ENCODE results near the gene CACNB1. TPM values are rescaled to one million over a fixed set of nuclear protein-coding genes. Genes with fewer than 3 reads are reported as not detected.

Gene CACNB1
- total RNA-seq, 2 donors from 2014 or later: 2.3 TPM

GRCh38 chr17:39231591-39232551, 34.4 kb upstream of the CACNB1 start:
- intact Hi-C loops (cut with DNase I): loop anchor here (10.0 kb wide), 3 partner anchors 67 to 247 kb away; partner anchors contain the start of gene ARL5C
- Histone ChIP-seq H3K27me3 (peaks cover 0 to 12% of the 10 kb centered on the region in 2 donors), H3K9me3 (no peaks in the 10 kb centered on the region), H3K4me3 (no peak overlapping the region), H3K4me1 (peaks cover 9% of the 10 kb centered on the region), H3K36me3 (replicated peaks in 1 of 2; ENCODE audit: insufficient read depth in 1 of 2, low read depth in 2 of 2) (no peaks in the 10 kb centered on the region), H3K27ac (no peak overlapping the region)
- TF ChIP-seq CTCF (IDR thresholded peaks at IDR 0.05): peak; percentile 43 to 57 (median 54)
- no peak for TF ChIP-seq POLR2A (IDR thresholded peaks at IDR 0.05)
- DNase-seq: peak; percentile 37 to 56 (median 40)
- ATAC-seq: peak; percentile 59
- WGBS, 2 donors: 11 to 13% methylated on average over 16 to 22 of the region's 22 CpGs

DNA sequence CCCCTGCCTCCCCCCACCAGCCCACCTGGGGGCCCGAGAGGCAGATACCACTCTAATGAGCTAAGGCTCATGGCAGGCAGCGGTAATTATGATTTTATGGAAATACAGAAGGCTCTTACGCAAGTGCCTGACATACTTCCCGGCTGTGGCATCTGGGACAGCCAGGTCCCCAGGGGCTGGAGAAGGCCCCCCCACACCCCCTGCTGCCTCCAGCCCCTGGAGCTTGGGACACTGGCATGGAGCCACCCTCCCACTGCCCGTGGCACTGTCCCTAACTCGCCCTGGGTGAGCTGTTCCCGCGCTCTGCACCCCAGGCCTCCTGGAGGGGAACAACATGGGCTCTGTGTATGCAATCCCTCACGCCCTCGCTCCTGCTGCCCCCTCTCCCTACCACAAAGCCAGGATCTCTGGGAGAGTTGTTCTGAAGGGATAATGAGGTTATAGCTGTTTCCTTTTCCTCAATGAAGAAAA, 33.7 kb upstream of the CACNB1 start:
- 19 to 27% methylated on average over 8 to 10 of the region's 10 CpGs for WGBS, 2 donors
- Histone ChIP-seq H3K27ac (no peak overlapping the region), H3K9me3 (no peaks in the 10 kb centered on the region), H3K4me1 (peaks cover 9% of the 10 kb centered on the region), H3K4me3 (no peak overlapping the region), H3K36me3 (replicated peaks in 1 of 2; ENCODE audit: insufficient read depth in 1 of 2, low read depth in 2 of 2) (no peaks in the 10 kb centered on the region), H3K27me3 (peaks cover 0 to 12% of the 10 kb centered on the region in 2 donors)
- ATAC-seq (no peak), DNase-seq (no peak)
- intact Hi-C loops (cut with DNase I): loop anchor here (10.0 kb wide), 3 partner anchors 66 to 246 kb away; partner anchors contain the start of gene ARL5C
- TF ChIP-seq CTCF (IDR thresholded peaks at IDR 0.05) (no peak), POLR2A (IDR thresholded peaks at IDR 0.05) (no peak)

DNA sequence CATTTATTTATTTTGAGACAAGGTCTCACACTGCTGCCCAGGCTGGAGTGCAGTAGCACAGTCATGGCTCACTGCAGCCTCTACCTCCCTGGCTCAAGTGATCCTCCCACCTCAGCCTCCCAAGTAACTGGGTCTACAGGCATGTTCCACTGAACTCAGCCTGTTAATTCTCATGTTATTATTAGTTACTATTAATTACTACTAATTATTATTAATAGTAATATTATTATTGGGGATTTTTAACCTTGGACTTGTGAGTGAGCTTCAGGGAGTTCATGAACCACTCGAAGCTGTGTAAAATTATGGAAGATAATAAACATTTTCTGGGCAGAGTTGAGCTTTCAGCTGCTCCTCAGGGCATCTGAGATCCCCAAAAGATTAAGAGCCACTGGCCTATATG, 32.9 kb upstream of the CACNB1 start:
- H3K4me1 ChIP-seq: peaks cover 15% of the 10 kb centered on the region
- H3K36me3 ChIP-seq (replicated peaks in 1 of 2; ENCODE audit: insufficient read depth in 1 of 2, low read depth in 2 of 2): no peaks in the 10 kb centered on the region
- TF ChIP-seq CTCF (IDR thresholded peaks at IDR 0.05) (no peak), POLR2A (IDR thresholded peaks at IDR 0.05) (no peak)
- no peak for DNase-seq
- intact Hi-C loops (cut with DNase I): loop anchor here (10.0 kb wide), 3 partner anchors 66 to 246 kb away; partner anchors contain the start of gene ARL5C
- no peak overlapping the region for H3K4me3 ChIP-seq
- H3K27me3 ChIP-seq: peaks cover 0 to 13% of the 10 kb centered on the region in 2 donors
- ATAC-seq: no peak
- H3K27ac ChIP-seq: no peak overlapping the region
- no peaks in the 10 kb centered on the region for H3K9me3 ChIP-seq
- 38 to 80% methylated on average over 1 of the region's 1 CpG for WGBS, 2 donors

DNA sequence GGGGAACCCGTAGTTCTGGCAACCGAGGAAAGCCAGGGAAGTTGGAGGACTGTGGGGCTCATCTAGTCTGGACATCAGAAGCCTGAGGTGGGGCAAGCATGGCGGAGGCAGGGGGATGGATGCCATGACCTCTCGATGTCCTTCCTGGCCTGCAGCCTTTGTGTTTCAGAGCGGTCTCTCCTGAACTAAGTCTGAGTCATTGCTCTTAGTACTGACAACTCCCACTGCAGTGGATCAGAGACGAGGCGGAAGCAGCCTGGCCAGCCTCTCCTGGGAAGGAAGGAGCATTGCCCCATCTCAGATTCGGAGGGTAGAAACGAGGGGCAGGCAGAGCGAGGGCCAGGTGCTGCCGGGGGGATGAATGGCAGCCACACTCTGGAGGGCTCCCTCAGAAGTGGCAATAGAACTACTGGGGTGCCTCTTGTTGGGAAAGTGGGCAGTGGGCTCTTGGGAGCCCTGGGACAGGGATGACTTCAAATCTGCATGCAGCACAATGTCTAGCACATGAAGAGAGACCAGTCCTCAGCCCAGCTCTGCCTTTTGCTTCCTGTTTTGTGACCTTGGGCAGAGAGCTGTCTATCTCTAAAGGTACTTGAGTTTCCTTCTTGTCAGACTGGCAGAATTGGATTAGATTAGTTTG, 31.9 kb upstream of the CACNB1 start:
- ATAC-seq (no peak), DNase-seq (no peak)
- Histone ChIP-seq H3K27ac (no peak overlapping the region), H3K36me3 (replicated peaks in 1 of 2; ENCODE audit: insufficient read depth in 1 of 2, low read depth in 2 of 2) (no peaks in the 10 kb centered on the region), H3K27me3 (peaks cover 0 to 19% of the 10 kb centered on the region in 2 donors), H3K9me3 (no peaks in the 10 kb centered on the region), H3K4me3 (no peak overlapping the region), H3K4me1 (peaks cover 24% of the 10 kb centered on the region)
- intact Hi-C loops (cut with DNase I): no loop called here
- TF ChIP-seq POLR2A (IDR thresholded peaks at IDR 0.05) (no peak), CTCF (IDR thresholded peaks at IDR 0.05) (no peak)
- 53% methylated on average over 11 of the region's 11 CpGs for WGBS, 2 donors
